HCT116 (cell line): ENCODE results near the gene CISTR.

Experiments
- CTCF ChIP-seq, 3 experiments: fragments of 200-600 bp in 1 of 3; sonication (generic) in 1 of 3; IDR thresholded peaks in 2 of 3; conservative IDR thresholded peaks in 1 of 3; 2 replicates each; pipeline ENCODE4 v1.5.1; 2012 to 2017; ENCODE audit warnings: low read depth in 2 of 3, low read length in 2 of 3, antibody characterized with exemption in 1 of 3, borderline replicate concordance in 1 of 3, control low read depth in 1 of 3, mild to moderate bottlenecking in 1 of 3, mixed read lengths in 1 of 3, mixed run types in 1 of 3, moderate library complexity in 1 of 3; ENCODE audit not compliant: insufficient read depth in 1 of 3
- EZH2 ChIP-seq: fragments of 200-600 bp; sonication (generic); IDR thresholded peaks from 2 replicates; pipeline ENCODE4 v1.6.1; 2017; ENCODE audit warnings: antibody characterized with exemption, mixed run types
- POLR2A ChIP-seq: IDR thresholded peaks from 2 replicates; pipeline ENCODE4 v1.7.0; 2011; ENCODE audit warnings: borderline replicate concordance; ENCODE audit not compliant: insufficient read depth, insufficient read length; ENCODE audit errors: extremely low read depth

- TF ChIP-seq CTCF (IDR thresholded peaks at IDR 0.05 in 2 of 3, conservative IDR thresholded peaks at IDR 0.05 in 1 of 3; ENCODE audit: borderline replicate concordance in 1 of 3, insufficient read depth in 1 of 3, low read depth in 2 of 3, low read length in 2 of 3) (no peak), POLR2A (no peak), EZH2 (no peak)
Measured at GRCh38 chr12:53738406-53739213, 13.2 kb downstream of the CISTR start.
